GM21423 (cell line): ENCODE data around the gene BPNT1.
A peak's percentile ranks its signal among the peaks of the same experiment; 100 is the strongest.
"Not testable (repeated sequence)": the region's sequence is repeated elsewhere in the genome, so short reads cannot be mapped to it uniquely, and the experiment has no call there.

Source experiments
- ATAC-seq: cut with Tn5 transposase; IDR thresholded peaks from one replicate; pipeline ENCODE4 v1.9.1; 2021; ENCODE audit warnings: mild to moderate bottlenecking, moderate library complexity; ENCODE audit not compliant: unreplicated experiment

BPNT1 gene, protein sequence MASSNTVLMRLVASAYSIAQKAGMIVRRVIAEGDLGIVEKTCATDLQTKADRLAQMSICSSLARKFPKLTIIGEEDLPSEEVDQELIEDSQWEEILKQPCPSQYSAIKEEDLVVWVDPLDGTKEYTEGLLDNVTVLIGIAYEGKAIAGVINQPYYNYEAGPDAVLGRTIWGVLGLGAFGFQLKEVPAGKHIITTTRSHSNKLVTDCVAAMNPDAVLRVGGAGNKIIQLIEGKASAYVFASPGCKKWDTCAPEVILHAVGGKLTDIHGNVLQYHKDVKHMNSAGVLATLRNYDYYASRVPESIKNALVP

DNA sequence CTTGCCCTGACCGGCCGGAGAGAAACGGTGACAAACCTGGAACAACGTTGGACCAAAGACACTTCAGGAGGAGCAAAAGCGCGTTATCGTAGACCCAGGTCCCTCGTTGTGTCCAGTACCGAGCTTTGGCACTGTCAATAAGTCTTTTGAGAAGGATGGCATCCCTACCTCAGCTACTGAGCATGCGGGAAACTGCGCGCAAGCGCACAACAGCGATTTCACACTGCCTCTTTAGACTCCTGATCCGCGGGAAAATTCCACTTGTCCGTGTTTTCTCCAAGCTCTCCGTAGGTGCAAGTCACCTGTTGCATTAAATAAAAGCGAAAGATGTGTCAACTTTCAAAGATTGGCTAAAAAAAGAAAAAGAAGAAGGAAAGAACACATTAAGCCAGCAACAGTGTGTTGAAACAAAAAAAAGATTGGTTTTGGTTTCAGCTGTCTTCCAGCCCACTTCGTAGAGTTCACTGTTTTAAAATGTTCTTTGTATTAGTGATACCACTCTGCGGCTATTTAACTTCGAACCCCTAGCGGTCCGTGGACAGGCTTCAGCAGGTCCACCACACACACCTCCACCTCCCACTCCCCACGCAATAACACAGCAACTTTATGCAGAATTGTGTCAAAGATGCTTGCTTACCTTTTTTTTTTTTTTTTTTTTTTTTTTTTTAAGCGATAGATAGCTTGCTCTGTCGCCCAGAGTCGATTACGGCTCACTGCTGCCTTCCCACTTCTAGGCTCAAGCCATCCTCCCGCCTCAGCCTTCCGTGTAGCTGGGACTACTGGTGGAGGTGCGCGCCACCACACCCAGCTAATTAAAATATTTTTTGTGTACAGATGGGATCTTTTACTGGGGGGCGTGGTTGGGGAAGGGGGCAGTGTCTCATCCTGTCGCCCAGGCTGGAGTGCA lies at the start of gene BPNT1:
Gene BPNT1 (minus strand): TSS at position 139 of the 907 bp plus-strand sequence. CDS start 9,942 bp downstream, outside the sequence.
- ATAC-seq = peak; percentile 64

DNA sequence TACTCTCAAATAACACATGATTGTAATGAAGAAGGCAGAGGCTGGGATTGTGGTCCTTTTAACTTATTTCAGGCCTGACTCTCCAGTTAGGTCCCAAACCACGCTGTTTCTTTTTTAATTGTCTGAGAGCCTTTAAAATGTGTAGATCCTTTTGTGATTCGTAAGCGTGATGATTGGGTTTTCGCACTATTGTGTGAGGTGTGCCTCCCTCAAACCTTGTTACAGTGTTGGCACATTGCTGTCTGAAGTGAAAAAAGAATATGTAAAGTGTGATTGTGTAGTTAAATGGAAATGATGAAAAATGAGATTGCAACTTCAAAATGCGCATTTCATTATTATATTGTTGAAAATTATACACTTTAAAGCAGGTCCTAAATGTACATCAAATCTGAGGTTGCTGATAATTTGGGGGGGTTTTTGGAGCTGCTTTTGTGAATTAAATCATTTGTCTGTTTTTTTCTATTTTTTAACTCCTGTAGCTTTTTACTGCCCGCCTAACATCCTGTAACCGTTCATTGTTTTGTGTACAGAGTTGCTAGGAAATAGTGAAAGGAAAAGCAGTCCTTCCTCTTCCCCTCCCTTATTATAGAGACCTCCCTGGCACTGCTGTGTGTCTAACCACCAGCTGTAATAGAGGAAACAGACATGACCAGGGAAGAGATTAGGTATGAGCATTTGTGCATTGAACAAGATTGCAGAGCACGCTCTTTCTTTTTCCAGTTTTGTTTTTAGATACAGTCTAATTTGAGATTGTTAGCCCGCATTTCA lies 47.6 kb upstream of the BPNT1 start:
- no peak for ATAC-seq

DNA sequence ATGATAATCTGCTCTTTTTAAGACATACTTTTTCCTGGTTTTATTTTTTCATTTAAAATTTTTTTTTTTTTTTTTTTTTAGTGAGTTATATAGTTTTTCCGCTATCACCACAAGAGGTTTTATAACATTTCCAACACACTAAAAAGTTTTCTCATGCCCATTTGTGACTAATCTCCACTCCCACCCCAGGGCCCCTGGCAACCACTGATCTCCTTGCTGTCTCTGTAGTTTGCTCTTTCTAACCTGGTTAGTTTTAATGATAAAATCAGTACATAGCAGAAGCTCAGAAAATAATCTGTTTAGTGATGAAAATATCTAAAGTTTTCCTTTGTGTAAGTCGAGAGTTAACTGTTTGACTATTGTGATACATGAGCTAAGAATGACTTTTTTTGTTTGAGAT lies 46.2 kb upstream of the BPNT1 start:
- ATAC-seq = no peak

DNA sequence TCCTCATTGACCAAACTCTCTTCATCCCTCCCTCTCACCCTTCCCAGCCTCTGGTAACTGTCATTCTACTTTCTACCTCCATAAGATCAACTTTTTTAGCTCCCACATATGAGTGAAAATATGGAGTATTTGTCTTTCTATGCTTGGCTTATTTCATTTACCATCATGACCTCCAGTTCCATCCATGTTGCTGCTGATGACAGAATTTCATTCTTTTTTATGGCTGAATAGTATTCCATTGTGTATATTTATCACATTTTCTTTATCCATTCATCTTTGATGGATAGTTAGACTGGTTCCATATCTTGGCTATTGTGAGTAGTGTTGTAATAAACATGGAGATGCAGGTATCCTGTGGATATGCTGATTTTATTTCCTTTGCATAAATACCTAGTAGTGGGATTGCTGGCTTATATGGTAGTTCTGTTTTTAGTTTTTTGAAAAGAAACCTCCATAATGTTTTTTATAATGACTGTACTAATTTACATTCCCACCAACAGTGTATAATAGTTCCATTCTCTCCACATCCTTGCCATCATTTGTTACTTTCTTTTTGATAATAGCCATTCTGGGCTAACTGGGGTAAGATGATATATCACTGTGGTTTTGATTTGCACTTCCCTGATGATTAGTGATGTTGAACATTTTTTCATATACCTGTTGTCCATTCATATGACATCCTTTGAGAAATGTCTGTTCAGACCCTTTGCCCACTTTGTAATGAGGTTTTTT lies 40.1 kb upstream of the BPNT1 start:
- ATAC-seq = no peak

DNA sequence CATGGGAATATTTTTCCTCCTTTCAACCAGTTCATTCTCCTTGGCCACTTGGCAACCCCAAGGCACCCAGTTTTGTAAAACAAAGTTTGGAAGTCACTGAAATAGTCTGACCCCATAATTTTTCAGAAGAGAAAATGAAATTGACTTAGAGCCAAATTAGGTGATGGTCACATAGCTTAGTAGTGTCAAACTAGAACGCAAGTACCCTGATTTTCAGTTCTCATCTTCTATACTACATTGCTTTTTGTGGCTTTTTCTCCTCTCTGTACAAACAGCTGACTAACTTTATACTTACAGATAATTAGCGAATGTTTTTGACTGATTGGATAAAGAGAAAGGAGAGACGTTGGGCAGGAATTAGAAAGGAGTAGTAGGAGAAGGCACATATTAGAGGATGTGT lies 37.5 kb upstream of the BPNT1 start:
- no peak for ATAC-seq

DNA sequence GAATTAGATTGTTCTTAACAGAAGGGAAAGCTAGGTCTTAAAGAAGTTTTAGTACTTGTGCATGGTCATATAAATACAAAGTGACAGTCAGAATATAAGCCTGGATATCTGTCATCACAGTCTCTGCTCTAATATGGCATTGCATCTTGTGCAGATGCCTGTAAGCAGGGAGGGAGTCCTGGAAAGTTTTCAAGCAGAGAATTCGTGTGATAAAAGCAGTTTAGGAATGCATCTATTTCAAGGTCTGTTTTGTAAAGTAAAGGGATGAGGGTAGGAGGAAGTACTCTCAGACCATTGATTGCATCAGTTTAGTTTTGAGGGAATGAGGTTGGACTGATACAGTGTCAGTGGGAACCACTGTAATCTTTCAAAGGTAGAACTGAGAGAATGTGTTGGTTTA lies 35.0 kb upstream of the BPNT1 start:
- ATAC-seq = no peak

DNA sequence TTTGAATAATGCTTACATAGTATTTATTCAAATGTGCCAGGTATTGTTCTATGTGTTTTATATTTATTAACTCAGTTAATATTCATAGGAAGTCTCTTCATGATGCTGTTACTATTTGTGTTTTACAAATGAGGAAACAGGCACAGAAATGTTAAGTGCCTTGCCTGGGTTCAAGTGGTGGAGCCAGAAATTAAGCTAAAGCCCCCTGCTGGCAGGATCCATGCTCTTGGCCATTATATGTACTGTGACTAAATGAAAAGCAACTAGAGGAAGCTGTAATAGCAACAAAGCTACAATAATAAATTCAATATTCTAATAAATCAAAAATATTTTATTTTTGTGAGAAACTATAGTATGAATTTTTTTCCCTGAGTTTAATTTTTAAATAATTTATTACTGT lies 34.3 kb upstream of the BPNT1 start:
- ATAC-seq = no peak

DNA sequence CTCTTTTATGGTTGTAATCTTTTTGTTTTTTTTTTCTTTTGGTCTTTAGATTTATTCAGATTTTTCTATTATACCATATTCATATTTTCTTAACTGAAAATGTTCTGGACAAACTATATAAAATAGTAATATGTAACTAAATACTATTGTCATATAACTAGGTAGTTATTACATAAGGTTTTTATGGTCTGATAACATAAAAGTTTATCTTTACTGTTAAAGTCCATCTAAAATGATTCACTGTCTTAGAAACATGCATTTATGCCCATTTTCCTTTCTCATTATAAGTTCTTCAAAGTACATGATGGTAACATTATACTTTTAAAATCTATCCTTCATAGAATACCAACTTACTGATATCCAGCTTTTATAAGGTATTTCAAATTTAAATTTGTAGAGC lies 33.5 kb upstream of the BPNT1 start:
- ATAC-seq = no peak

DNA sequence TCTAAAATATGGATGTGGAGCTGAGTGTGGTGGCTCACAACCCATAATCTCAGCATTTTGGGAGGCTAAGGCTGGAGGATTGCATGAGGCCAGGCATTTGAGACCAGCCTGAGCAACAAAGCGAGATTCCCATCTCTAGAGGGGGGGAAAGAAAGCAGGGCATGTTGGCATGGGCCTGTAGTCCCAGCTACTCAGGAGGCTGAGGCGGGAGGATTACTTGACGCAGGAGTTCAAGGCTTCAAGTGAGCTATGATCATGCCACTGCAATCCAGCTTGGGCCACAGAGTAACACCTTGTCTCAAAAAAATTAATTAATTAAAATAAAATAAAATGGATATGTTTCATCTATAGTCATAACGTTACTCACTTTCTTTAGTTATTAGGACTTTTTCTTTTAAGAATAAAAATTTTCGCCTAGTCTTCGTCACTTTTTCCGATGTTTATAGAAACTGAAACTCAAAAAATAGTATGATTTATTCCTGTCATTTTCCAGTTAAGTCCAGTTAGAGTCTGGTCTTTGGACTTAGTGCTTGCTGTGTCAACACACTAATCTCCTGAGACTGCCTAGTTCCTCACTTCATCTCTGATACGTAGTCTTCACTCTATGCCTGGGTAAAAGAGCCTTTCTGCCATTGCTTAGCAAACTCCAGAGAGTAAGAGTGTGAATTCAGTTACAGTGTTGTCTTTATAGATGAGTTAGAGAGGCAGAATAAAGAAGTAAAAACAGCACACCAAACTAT lies 32.4 kb upstream of the BPNT1 start:
- ATAC-seq = no peak

DNA sequence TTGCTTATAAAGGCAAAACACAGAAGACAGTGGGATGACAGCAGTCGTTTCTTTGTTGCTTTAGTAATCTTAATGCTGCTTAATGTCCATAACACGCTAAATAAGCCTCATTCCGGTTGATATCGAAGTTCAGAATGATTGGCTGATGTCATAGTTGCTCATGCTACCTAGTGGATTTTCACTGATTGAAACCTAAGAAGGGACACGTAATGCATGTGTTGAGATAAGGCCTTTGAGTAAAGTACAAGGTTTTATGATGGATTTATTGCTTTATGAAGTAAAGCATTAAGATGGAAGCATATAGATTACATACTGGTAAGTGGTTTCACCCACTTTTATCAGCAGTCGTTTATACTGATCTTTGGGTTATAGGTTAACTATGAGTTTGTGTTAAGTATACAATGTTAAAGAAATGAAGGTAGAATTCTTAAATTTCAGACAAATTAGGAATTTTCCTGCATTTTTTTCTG lies 29.5 kb upstream of the BPNT1 start:
- ATAC-seq = no peak

DNA sequence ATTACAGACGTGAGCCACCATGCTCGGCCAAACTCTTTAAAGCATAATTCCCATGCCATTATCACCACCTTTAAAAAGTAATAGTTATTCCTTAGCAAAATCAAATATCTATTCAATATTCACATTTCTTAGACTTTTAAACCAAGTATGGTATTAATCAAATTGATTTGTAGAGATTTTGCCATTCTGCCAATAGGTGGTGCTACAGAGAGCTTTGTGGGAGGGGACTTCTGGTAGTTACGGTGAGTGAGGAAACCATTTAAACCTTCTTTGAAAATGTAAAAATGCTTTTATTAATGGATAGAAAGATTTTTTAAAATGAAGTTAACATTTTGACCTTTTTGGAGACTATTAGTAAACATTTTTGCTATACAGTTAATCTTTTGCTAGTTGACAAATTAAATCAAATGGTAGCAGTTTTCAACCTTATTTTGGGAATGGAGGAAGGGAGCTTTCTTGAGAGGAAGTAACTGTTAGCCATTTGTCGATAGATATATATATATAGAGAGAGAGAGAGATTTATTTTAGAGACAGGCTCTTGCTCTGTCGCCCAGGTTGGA lies 23.6 kb upstream of the BPNT1 start:
- ATAC-seq = peak; percentile 60

DNA sequence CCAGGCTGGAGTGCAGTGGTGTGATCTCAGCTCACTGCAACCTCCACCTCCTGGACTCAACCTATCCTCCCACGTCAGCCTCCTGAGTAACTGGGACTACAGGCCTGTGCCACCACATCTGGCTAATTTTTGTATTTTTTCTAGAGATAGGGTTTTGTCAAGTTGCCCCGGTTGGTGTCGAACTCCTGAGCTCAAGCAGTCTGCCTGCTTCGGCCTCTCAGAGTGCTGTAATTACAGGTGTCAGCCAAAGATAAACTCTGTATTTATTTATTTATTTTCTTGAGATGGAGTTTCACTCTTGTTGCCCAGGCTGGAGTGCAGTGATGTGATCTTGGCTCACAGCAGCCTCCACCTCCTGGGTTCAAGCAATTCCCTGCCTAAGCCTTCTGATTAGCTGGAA lies 23.0 kb upstream of the BPNT1 start:
- not testable (repeated sequence) for ATAC-seq

DNA sequence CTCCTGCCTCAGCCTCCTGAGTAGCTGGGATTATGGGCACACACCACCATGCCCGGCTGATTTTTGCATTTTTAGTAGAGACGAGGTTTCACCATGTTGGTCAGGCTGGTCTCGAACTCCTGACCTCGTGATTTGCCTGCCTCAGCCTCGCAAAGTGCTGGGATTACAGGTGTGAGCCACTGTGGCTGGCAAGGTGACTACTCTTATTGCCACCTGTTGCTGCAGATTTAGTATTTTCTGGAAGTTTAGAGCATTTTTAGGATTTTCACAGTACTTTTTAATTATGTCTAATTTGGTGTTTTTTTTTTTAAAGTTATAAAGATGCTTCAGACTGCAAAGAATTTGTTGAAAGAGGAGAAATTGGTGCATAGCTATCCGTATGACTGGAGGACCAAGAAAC lies 20.9 kb upstream of the BPNT1 start:
- not testable (repeated sequence) for ATAC-seq

DNA sequence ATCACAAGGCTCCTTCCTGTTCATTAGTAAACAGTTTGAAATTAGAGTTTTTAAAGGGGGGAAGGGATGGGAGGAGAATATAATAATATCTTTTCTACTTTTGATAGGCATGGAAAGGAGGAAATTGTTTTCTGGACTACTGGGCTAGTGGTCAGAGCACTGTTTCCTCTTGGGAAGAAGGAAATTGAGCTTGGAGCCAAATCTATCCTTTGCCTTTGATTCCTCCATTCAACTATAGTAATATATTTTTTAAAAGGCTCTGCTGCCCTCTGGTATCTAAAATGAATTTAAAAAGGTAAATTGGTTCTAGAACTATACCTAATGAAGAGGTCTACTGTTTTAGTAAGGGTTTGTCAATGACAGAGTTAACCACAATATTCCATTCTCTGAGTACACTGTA lies 10.2 kb upstream of the BPNT1 start:
- ATAC-seq = no peak

DNA sequence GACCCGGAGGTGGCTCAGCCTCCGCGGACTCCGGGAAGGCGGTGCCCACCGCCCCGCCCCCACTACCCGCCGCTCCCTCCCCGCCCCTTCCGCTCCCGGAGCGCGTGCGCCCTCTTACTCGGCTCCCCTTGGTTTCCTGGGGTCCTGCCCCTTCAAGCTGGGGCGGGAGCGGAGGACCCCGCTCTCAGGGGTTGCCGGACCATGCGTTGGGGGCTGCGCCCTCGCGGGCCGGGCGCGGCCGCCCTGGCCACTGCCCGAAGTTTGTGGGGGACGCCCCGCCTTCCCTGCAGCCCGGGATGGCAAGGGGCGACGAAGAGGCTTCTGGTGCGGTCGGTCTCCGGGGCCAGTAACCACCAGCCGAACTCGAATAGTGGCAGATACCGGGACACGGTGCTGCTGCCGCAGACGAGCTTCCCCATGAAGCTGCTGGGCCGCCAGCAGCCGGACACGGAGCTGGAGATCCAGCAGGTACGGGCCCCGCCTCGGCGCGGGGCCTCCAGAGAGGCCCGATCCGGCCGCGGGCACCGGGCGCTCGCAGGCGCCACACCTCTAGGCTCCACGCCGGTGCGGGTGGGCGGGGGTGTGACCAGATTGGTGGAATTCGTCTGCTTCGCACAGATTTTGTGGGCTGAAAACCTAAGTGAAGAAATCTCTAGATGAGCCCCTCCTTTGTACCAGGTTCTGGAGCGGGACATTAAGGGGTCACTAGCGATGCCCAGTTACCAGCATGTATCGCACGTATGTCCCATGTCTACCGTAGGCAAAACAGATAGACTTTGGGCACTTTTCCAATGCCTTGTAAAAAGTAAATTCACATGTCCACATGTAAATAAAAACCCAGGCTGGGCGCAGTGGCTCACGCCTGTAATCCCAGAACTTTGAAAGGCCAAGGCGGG lies 4.7 kb upstream of the BPNT1 start, which contains the start of gene IARS2:
Gene IARS2 (plus strand): TSS at position 117 of the 896 bp plus-strand sequence. CDS start 85 bp downstream, at position 202.
- ATAC-seq = peak; percentile 62

DNA sequence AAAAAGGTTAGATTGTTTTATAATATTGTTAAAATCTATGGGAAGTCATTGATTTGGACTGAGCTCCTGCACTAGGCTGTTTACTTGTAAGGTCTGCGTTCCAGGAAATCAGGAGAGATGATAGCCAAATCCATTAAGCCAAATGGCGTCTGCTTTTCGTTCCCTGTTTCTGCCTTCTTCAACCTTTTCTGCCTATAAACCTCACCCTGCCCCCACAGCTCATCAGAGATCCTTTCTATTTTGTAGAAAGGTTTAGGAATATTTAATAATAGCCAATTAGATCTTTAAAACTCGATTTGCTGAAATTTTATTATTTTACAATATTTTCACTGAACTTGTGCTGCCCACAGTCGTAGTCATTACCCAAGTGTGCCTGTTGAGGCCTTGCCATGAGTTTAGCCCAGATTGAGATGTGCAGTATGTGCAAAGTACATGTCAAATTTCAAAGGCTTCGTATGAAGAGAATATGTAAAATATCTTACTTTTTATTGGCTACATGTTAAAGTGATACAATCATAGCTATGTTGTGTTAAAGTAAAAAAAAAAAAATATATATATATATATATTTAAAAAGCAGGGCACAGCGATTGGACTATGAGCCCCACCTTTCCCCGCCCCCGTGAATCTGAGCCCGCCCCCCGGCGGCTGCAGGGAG lies 3.9 kb upstream of the BPNT1 start:
- ATAC-seq = peak; percentile 1

DNA sequence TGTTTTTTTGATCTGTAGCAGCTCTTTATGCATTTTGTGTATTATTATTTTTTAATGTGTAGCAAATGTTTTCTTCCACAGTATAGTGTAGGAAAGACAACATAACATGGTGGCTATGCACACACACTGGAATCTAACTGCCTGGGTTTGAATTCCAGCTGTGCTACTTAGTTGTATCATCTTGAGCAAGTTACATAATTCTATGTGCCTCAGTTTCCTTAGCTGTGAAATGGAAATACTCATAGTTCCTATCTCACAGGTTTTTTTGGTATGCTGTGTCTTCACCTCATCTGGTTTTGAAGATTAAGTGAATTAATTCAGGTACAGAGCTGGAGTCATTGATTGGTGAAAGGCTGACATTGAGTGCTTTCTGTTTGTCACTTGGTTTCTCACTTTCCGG lies 3.1 kb upstream of the BPNT1 start:
- ATAC-seq = no peak

DNA sequence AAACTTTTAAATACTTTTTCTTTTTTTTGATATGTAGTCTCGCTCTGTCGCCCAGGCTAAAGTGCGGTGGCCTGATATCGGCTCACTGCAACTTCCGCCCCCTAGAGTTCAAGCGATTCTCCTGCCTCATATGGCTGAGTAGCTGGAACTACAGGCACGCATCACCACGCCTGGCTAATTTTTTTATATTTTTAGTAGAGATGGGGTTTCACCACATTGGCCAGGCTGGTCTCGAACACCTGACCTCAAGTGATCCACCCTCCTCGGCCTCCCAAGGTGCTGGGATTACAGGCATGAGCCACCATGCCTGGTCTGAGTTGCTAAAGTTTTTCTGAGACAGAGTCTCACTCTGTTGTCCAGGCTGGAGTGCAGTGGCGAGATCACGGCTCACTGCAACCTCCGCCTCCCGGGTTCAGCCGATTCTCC lies 3.3 kb downstream of the BPNT1 start:
- ATAC-seq = peak; percentile 34
